HG02678 (cell line): ENCODE results near the gene HSP90AA1.
A peak's percentile ranks its signal among the peaks of the same experiment; 100 is the strongest.
"Not testable (repeated sequence)": the region's sequence is repeated elsewhere in the genome, so short reads cannot be mapped to it uniquely, and the experiment has no call there.

Source experiments
- ATAC-seq: cut with Tn5 transposase; IDR thresholded peaks from one replicate; pipeline ENCODE4 v1.9.1; 2021; ENCODE audit warnings: mild to moderate bottlenecking, moderate library complexity; ENCODE audit not compliant: unreplicated experiment

Gene HSP90AA1

GRCh38 chr14:102095231-102095870 lies 8.5 kb upstream of the HSP90AA1 start:
- ATAC-seq = no peak

- no peak for ATAC-seq
Measured at GRCh38 chr14:102094101-102094500, 7.3 kb upstream of the HSP90AA1 start.

- no peak for ATAC-seq
Measured at GRCh38 chr14:102092806-102093205, 6.0 kb upstream of the HSP90AA1 start.

GRCh38 chr14:102090713-102091112 lies 3.9 kb upstream of the HSP90AA1 start:
- no peak for ATAC-seq

- ATAC-seq = no peak
Measured at GRCh38 chr14:102089621-102090343, 2.9 kb upstream of the HSP90AA1 start.

GRCh38 chr14:102088012-102088792 lies 1.4 kb upstream of the HSP90AA1 start:
- ATAC-seq = no peak

GRCh38 chr14:102087762-102088011 lies 843 bp upstream of the HSP90AA1 start:
- ATAC-seq = no peak

GRCh38 chr14:102086709-102086971 lies 204 bp downstream of the HSP90AA1 start:
- ATAC-seq = no peak

- ATAC-seq = peak; percentile 27
Measured at GRCh38 chr14:102085948-102086708, 716 bp downstream of the HSP90AA1 start.

- ATAC-seq = no peak
Measured at GRCh38 chr14:102085488-102085887, 1.4 kb downstream of the HSP90AA1 start.

- no peak for ATAC-seq
Measured at GRCh38 chr14:102084931-102085330, 1.9 kb downstream of the HSP90AA1 start.

- not testable (repeated sequence) for ATAC-seq
Measured at GRCh38 chr14:102084522-102084921, 2.3 kb downstream of the HSP90AA1 start.

- no peak for ATAC-seq
Measured at GRCh38 chr14:102081231-102082080, 5.4 kb downstream of the HSP90AA1 start.

- no peak for ATAC-seq
Measured at GRCh38 chr14:102080183-102081080, 6.4 kb downstream of the HSP90AA1 start.

GRCh38 chr14:102079700-102079979 lies 7.2 kb downstream of the HSP90AA1 start:
- ATAC-seq = no peak

- no peak for ATAC-seq
Measured at GRCh38 chr14:102078831-102079699, 7.8 kb downstream of the HSP90AA1 start.

GRCh38 chr14:102078361-102078791 lies 8.5 kb downstream of the HSP90AA1 start:
- ATAC-seq = not testable (repeated sequence)

GRCh38 chr14:102077382-102077709 lies 9.5 kb downstream of the HSP90AA1 start:
- no peak for ATAC-seq

GRCh38 chr14:102075155-102075554 lies 11.7 kb downstream of the HSP90AA1 start:
- no peak for ATAC-seq
